ENCODE results near the gene DKKL1. TPM values are rescaled to one million over a fixed set of nuclear protein-coding genes. Genes with fewer than 3 reads are reported as not detected.

Gene DKKL1
- total RNA-seq, 4 donors from 2014 or later: not detected

GRCh38 chr19:49359851-49360820 is 3.5 kb upstream of the DKKL1 start:
- TF ChIP-seq EP300 (IDR thresholded peaks at IDR 0.05) (no peak), CTCF (IDR thresholded peaks at IDR 0.05) (no peak), POLR2A (IDR thresholded peaks at IDR 0.05) (no peak)
- WGBS, 2 donors: 67 to 70% methylated on average over 17 of the region's 17 CpGs

GRCh38 chr19:49361438-49362047 is 2.1 kb upstream of the DKKL1 start:
- DNase-seq (ENCODE audit: low spot score in 2 of 2): peak; percentile 55 to 72
- H3K9me3 ChIP-seq: no peaks in the 10 kb centered on the region
- peak overlapping the region; percentile 88 to 97 (median 92) for H3K27ac ChIP-seq
- H3K27me3 ChIP-seq: peaks cover 0 to 4% of the 10 kb centered on the region in 2 donors
- peaks cover 0 to 35% (median 0%) of the 10 kb centered on the region in 3 donors for H3K36me3 ChIP-seq
- 0 to 1% methylated on average over 22 to 27 of the region's 27 CpGs for WGBS, 2 donors
- peak overlapping the region; percentile 53 to 89 (median 84) for H3K4me3 ChIP-seq
- H3K4me1 ChIP-seq: peaks cover 0 to 40% (median 10%) of the 10 kb centered on the region in 4 donors
- TF ChIP-seq CTCF (IDR thresholded peaks at IDR 0.05): no peak
- TF ChIP-seq POLR2A (IDR thresholded peaks at IDR 0.05): peak in 1 of 2 donors; percentile 43
- peak in 1 of 2 donors; percentile 62 for TF ChIP-seq EP300 (IDR thresholded peaks at IDR 0.05)

More at GRCh38 chr19:49359851-49360820, 3.5 kb upstream of the DKKL1 start:
- H3K36me3 ChIP-seq: peaks cover 0 to 45% (median 0%) of the 10 kb centered on the region in 3 donors
- peaks cover 0 to 52% (median 13%) of the 10 kb centered on the region in 4 donors for H3K4me1 ChIP-seq
- H3K4me3 ChIP-seq: no peak overlapping the region
- no peaks in the 10 kb centered on the region for H3K9me3 ChIP-seq
- peaks cover 0 to 4% of the 10 kb centered on the region in 2 donors for H3K27me3 ChIP-seq
- peak overlapping the region; percentile 88 to 97 (median 92) for H3K27ac ChIP-seq
- DNase-seq (ENCODE audit: low spot score in 2 of 2): no peak

- peak within 1 kb of the TSS; percentile 88 to 97 (median 92) for H3K27ac ChIP-seq
These were observed 1.4 kb upstream of the DKKL1 start, which contains the start of gene TEAD2 for GRCh38 chr19:49362048-49362928. TEAD2 (minus strand) TSS chr19:49362416; CDS start chr19:49360075, 2,341 bp downstream.

GRCh38 chr19:49362929-49363267 is 779 bp upstream of the DKKL1 start:
- Histone ChIP-seq H3K36me3 (peaks cover 0 to 22% (median 0%) of the 10 kb centered on the region in 3 donors), H3K4me3 (peak overlapping the region; percentile 40 to 85 (median 68)), H3K9me3 (no peaks in the 10 kb centered on the region), H3K27ac (peak overlapping the region; percentile 88 to 97 (median 92)), H3K4me1 (peaks cover 0 to 34% (median 8%) of the 10 kb centered on the region in 4 donors), H3K27me3 (peaks cover 0 to 4% of the 10 kb centered on the region in 2 donors)
- peak in 1 of 2 donors; percentile 21 for DNase-seq (ENCODE audit: low spot score in 2 of 2)
- WGBS, 2 donors: 0 to 2% methylated on average over 14 of the region's 14 CpGs
- TF ChIP-seq EP300 (IDR thresholded peaks at IDR 0.05) (no peak), CTCF (IDR thresholded peaks at IDR 0.05) (no peak), POLR2A (IDR thresholded peaks at IDR 0.05) (no peak)

More at GRCh38 chr19:49362048-49362928, 1.4 kb upstream of the DKKL1 start, which contains the start of gene TEAD2:
- 0 to 1% methylated on average over 52 of the region's 52 CpGs for WGBS, 2 donors
- H3K9me3 ChIP-seq: no peaks in the 10 kb centered on the region
- TF ChIP-seq POLR2A (IDR thresholded peaks at IDR 0.05) (peak in 1 of 2 donors; percentile 39), CTCF (IDR thresholded peaks at IDR 0.05) (peak in 1 of 5 experiments; percentile 6), EP300 (IDR thresholded peaks at IDR 0.05) (peak in 1 of 2 donors; percentile 51)
- peaks cover 0 to 34% (median 8%) of the 10 kb centered on the region in 4 donors for H3K4me1 ChIP-seq
- peaks cover 0 to 4% of the 10 kb centered on the region in 2 donors for H3K27me3 ChIP-seq
- H3K4me3 ChIP-seq: peak within 1 kb of the TSS; percentile 53 to 89 (median 84)
- DNase-seq (ENCODE audit: low spot score in 2 of 2): peak; percentile 68 to 69
- peaks cover 0 to 28% (median 0%) of the 10 kb centered on the region in 3 donors for H3K36me3 ChIP-seq
